Liver (tissue), 3 donors: ENCODE data around the gene CNNM2.

Source experiments
- ATF3 ChIP-seq: IDR thresholded peaks from 2 replicates; pipeline ENCODE4 v1.6.1; 2016; ENCODE audit warnings: antibody characterized with exemption
- CTCF ChIP-seq: fragments of 150-350 bp; IDR thresholded peaks from 2 replicates; pipeline ENCODE4 v1.5.1; 2017; ENCODE audit warnings: improper control_type of control experiment, low read depth, low read length; ENCODE audit not compliant: missing input control
- HNF4G ChIP-seq: IDR thresholded peaks from 2 replicates; pipeline ENCODE4 v1.6.1; 2016; ENCODE audit warnings: antibody characterized with exemption
- MAX ChIP-seq: IDR thresholded peaks from 2 replicates; pipeline ENCODE4 v1.6.1; 2016; ENCODE audit warnings: antibody characterized with exemption
- RAD21 ChIP-seq, 2 donors: IDR thresholded peaks; 2 replicates each; pipeline ENCODE4 v1.6.1; 2016; ENCODE audit warnings: antibody characterized with exemption in 2 of 2, mild to moderate bottlenecking in 2 of 2
- YY1 ChIP-seq: IDR thresholded peaks from 2 replicates; pipeline ENCODE4 v1.6.1; 2016; ENCODE audit warnings: antibody characterized with exemption, mild to moderate bottlenecking
- donor health status: healthy.
- donor health status: healthy.

GRCh38 chr10:103067484-103067883, 149.4 kb downstream of the CNNM2 start:
- TF ChIP-seq MAX (no peak), RAD21 (IDR thresholded peaks at IDR 0.05) (no peak), CTCF (no peak), HNF4G (no peak), ATF3 (no peak), YY1 (no peak)
